ENCODE data around the gene ADO. TPM values are rescaled to one million over a fixed set of nuclear protein-coding genes. Genes with fewer than 3 reads are reported as not detected.

ADO gene
- total and polyA plus RNA-seq, 2 of the 13 experiments (the other 11 are each of a cell fraction or from before 2014, with no cell fraction given) = 8.9 to 15.9 TPM

GRCh38 chr10:62788861-62789467, 15.6 kb upstream of the ADO start:
- ChIA-PET CTCF (ENCODE audit: low intra/inter-chr PET ratio, low total read pairs) (no interaction called here), POLR2A (no interaction called here)
- BruUV-seq (replicated peaks) = no TSS peak
- H3K9ac ChIP-seq (ENCODE audit: insufficient read depth, low read depth, low read length) = no peak overlapping the region
- no peak overlapping the region for H3K4me3 ChIP-seq (replicated peaks in 1 of 3; ENCODE audit: insufficient read depth in 1 of 3, low read depth in 2 of 3, low read length in 3 of 3)
- H3K27me3 ChIP-seq (ENCODE audit: control insufficient read depth in 1 of 2, insufficient read depth in 2 of 2, low read length in 2 of 2) = no peaks in the 10 kb centered on the region
- H3K9me3 ChIP-seq (ENCODE audit: low read length) = no peaks in the 10 kb centered on the region
- peaks cover 18% of the 10 kb centered on the region for H3K4me1 ChIP-seq (ENCODE audit: insufficient read depth, low read length)
- no peaks in the 10 kb centered on the region for H4K20me1 ChIP-seq (ENCODE audit: insufficient read depth, low read length)
- peak; percentile 26 for DNase-seq (ENCODE audit: low spot score)
- FAIRE-seq = no peak
- 13% methylated on average over 8 of the region's 9 CpGs for WGBS (ENCODE audit: low lambda C conversion rate)
- H3K79me2 ChIP-seq (ENCODE audit: insufficient read depth, low read length) = no peaks in the 10 kb centered on the region
- intact Hi-C loops (cut with micrococcal nuclease; ENCODE audit: unreplicated experiment) (no loop called here), in situ Hi-C loops (cut with HindIII; ENCODE audit: extremely low pct_ligation_motif_present, low pct_unique_long_range_greater_than_20kb) (no loop called here)
- no peak overlapping the region; the same call in none of the 2 replicates for H3K4me2 ChIP-seq (ENCODE audit: low read depth, low read length)
- H2AFZ ChIP-seq (ENCODE audit: low read length) = no peak overlapping the region
- H3K36me3 ChIP-seq (replicated peaks in 1 of 2; ENCODE audit: control insufficient read depth in 1 of 2, insufficient read depth in 2 of 2, low read length in 2 of 2) = no peaks in the 10 kb centered on the region
- H3K27ac ChIP-seq (ENCODE audit: extremely low read length, insufficient read depth, low read length) = no peak overlapping the region
- ATAC-seq = peak; percentile 98
- peak; percentile 57 for TF ChIP-seq NR2F2 (IDR thresholded peaks at IDR 0.05; ENCODE audit: borderline replicate concordance, low read depth)
- TF ChIP-seq SOX13 (IDR thresholded peaks at IDR 0.05) = no peak
- peak in 1 of 2 experiments; percentile 31; a peak in 1 of 4 replicates for TF ChIP-seq SOX13 (CRISPR knock-in tag; conservative IDR thresholded peaks at IDR 0.05 in 1 of 2, IDR thresholded peaks at IDR 0.05 in 1 of 2)
- TF ChIP-seq, protein P1, sequence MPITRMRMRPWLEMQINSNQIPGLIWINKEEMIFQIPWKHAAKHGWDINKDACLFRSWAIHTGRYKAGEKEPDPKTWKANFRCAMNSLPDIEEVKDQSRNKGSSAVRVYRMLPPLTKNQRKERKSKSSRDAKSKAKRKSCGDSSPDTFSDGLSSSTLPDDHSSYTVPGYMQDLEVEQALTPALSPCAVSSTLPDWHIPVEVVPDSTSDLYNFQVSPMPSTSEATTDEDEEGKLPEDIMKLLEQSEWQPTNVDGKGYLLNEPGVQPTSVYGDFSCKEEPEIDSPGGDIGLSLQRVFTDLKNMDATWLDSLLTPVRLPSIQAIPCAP (CRISPR knock-in tag; IDR thresholded peaks at IDR 0.05; ENCODE audit: low read depth) = no peak
- no peak for TF ChIP-seq ZNF607 (CRISPR knock-in tag; IDR thresholded peaks at IDR 0.05; ENCODE audit: borderline replicate concordance)
- no peak for TF ChIP-seq GTF3A (CRISPR knock-in tag; conservative IDR thresholded peaks at IDR 0.05)
- TF ChIP-seq GFI1 (CRISPR knock-in tag; IDR thresholded peaks at IDR 0.05; ENCODE audit: borderline replicate concordance) = no peak
- TF ChIP-seq ZNF317 (CRISPR knock-in tag; IDR thresholded peaks at IDR 0.05) = no peak
- TF ChIP-seq, protein P2, sequence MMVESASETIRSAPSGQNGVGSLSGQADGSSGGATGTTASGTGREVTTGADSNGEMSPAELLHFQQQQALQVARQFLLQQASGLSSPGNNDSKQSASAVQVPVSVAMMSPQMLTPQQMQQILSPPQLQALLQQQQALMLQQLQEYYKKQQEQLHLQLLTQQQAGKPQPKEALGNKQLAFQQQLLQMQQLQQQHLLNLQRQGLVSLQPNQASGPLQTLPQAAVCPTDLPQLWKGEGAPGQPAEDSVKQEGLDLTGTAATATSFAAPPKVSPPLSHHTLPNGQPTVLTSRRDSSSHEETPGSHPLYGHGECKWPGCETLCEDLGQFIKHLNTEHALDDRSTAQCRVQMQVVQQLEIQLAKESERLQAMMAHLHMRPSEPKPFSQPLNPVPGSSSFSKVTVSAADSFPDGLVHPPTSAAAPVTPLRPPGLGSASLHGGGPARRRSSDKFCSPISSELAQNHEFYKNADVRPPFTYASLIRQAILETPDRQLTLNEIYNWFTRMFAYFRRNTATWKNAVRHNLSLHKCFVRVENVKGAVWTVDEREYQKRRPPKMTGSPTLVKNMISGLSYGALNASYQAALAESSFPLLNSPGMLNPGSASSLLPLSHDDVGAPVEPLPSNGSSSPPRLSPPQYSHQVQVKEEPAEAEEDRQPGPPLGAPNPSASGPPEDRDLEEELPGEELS (CRISPR knock-in tag; IDR thresholded peaks at IDR 0.05) = no peak
- TF ChIP-seq HNF4A (CRISPR knock-in tag; IDR thresholded peaks at IDR 0.05) = peak; percentile 53
- TF ChIP-seq, protein P3, sequence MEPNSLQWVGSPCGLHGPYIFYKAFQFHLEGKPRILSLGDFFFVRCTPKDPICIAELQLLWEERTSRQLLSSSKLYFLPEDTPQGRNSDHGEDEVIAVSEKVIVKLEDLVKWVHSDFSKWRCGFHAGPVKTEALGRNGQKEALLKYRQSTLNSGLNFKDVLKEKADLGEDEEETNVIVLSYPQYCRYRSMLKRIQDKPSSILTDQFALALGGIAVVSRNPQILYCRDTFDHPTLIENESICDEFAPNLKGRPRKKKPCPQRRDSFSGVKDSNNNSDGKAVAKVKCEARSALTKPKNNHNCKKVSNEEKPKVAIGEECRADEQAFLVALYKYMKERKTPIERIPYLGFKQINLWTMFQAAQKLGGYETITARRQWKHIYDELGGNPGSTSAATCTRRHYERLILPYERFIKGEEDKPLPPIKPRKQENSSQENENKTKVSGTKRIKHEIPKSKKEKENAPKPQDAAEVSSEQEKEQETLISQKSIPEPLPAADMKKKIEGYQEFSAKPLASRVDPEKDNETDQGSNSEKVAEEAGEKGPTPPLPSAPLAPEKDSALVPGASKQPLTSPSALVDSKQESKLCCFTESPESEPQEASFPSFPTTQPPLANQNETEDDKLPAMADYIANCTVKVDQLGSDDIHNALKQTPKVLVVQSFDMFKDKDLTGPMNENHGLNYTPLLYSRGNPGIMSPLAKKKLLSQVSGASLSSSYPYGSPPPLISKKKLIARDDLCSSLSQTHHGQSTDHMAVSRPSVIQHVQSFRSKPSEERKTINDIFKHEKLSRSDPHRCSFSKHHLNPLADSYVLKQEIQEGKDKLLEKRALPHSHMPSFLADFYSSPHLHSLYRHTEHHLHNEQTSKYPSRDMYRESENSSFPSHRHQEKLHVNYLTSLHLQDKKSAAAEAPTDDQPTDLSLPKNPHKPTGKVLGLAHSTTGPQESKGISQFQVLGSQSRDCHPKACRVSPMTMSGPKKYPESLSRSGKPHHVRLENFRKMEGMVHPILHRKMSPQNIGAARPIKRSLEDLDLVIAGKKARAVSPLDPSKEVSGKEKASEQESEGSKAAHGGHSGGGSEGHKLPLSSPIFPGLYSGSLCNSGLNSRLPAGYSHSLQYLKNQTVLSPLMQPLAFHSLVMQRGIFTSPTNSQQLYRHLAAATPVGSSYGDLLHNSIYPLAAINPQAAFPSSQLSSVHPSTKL (CRISPR knock-in tag; IDR thresholded peaks at IDR 0.05) = peak; percentile 17; the same call in 1 of the 2 replicates
- no peak for TF ChIP-seq EEA1 (CRISPR knock-in tag; IDR thresholded peaks at IDR 0.05; ENCODE audit: borderline replicate concordance)
- TF ChIP-seq, protein P4, sequence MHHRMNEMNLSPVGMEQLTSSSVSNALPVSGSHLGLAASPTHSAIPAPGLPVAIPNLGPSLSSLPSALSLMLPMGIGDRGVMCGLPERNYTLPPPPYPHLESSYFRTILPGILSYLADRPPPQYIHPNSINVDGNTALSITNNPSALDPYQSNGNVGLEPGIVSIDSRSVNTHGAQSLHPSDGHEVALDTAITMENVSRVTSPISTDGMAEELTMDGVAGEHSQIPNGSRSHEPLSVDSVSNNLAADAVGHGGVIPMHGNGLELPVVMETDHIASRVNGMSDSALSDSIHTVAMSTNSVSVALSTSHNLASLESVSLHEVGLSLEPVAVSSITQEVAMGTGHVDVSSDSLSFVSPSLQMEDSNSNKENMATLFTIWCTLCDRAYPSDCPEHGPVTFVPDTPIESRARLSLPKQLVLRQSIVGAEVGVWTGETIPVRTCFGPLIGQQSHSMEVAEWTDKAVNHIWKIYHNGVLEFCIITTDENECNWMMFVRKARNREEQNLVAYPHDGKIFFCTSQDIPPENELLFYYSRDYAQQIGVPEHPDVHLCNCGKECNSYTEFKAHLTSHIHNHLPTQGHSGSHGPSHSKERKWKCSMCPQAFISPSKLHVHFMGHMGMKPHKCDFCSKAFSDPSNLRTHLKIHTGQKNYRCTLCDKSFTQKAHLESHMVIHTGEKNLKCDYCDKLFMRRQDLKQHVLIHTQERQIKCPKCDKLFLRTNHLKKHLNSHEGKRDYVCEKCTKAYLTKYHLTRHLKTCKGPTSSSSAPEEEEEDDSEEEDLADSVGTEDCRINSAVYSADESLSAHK (CRISPR knock-in tag; IDR thresholded peaks at IDR 0.05; ENCODE audit: borderline replicate concordance) = no peak
- TF ChIP-seq ZSCAN30 (CRISPR knock-in tag; IDR thresholded peaks at IDR 0.05) = no peak
- no peak for TF ChIP-seq MBNL3 (CRISPR knock-in tag; conservative IDR thresholded peaks at IDR 0.05)
